Measurements from ENCODE around the gene CATSPER1. TPM values are rescaled to one million over a fixed set of nuclear protein-coding genes. Genes with fewer than 3 reads are reported as not detected.

The CATSPER1 gene
- total and polyA plus RNA-seq, 12 donors: 0.20 to 2.3 (median 0.41) TPM; not detected in 5

- no peak for DNase-seq
- Histone ChIP-seq H3K27me3 (no peaks in the 10 kb centered on the region), H3K9me3 (replicated peaks in 1 of 3) (no peaks in the 10 kb centered on the region), H3K4me1 (replicated peaks in 1 of 2) (no peaks in the 10 kb centered on the region), H3K4me3 (no peak overlapping the region), H3K36me3 (replicated peaks in 1 of 2) (peaks cover 0 to 15% of the 10 kb centered on the region in 2 donors), H3K27ac (no peak overlapping the region)
- WGBS, 4 donors: 81 to 85% (median 83%) methylated on average over 14 to 22 of the region's 22 CpGs
- intact Hi-C loops (cut with DNase I): loop anchor here (5.0 to 10.0 kb wide), 2 partner anchors 101 to 258 kb away; partner anchors contain the start of gene RNASEH2C (in 1 of the 2)
- no peak for TF ChIP-seq POLR2A (IDR thresholded peaks at IDR 0.05)
- TF ChIP-seq CTCF (IDR thresholded peaks at IDR 0.05): no peak
Measured at GRCh38 chr11:65982824-65983588, 43.3 kb downstream of the CATSPER1 start.

GRCh38 chr11:65981972-65982823, 44.1 kb downstream of the CATSPER1 start:
- WGBS, 4 donors: 61 to 79% (median 75%) methylated on average over 6 to 16 of the region's 16 CpGs
- no peaks in the 10 kb centered on the region for H3K9me3 ChIP-seq (replicated peaks in 1 of 3)
- no peak overlapping the region for H3K27ac ChIP-seq
- no peaks in the 10 kb centered on the region for H3K27me3 ChIP-seq
- no peak overlapping the region for H3K4me3 ChIP-seq
- no peak for DNase-seq
- H3K36me3 ChIP-seq (replicated peaks in 1 of 2): peaks cover 0 to 23% of the 10 kb centered on the region in 2 donors
- H3K4me1 ChIP-seq (replicated peaks in 1 of 2): no peaks in the 10 kb centered on the region
- TF ChIP-seq CTCF (IDR thresholded peaks at IDR 0.05) (no peak), POLR2A (IDR thresholded peaks at IDR 0.05) (no peak)
- intact Hi-C loops (cut with DNase I): loop anchor here (5.0 to 10.0 kb wide), 2 partner anchors 100 to 257 kb away; partner anchors contain the start of gene RNASEH2C (in 1 of the 2)

- Histone ChIP-seq H3K4me1 (replicated peaks in 1 of 2) (no peaks in the 10 kb centered on the region), H3K27ac (no peak overlapping the region), H3K9me3 (replicated peaks in 1 of 3) (no peaks in the 10 kb centered on the region), H3K36me3 (replicated peaks in 1 of 2) (peaks cover 0 to 33% of the 10 kb centered on the region in 2 donors), H3K27me3 (no peaks in the 10 kb centered on the region), H3K4me3 (no peak overlapping the region)
- 72 to 79% (median 78%) methylated on average over 3 to 12 of the region's 12 CpGs for WGBS, 4 donors
- no peak for DNase-seq
- intact Hi-C loops (cut with DNase I): loop anchor here (5.0 to 10.0 kb wide), 2 partner anchors 99 to 256 kb away; partner anchors contain the start of gene RNASEH2C (in 1 of the 2)
- TF ChIP-seq CTCF (IDR thresholded peaks at IDR 0.05) (no peak), POLR2A (IDR thresholded peaks at IDR 0.05) (no peak)
Measured at GRCh38 chr11:65981101-65981740, 45.1 kb downstream of the CATSPER1 start.

All from adrenal gland (tissue), 12 donors.